NCI-H187 treated with DMSO at 0.1 percent for 48 hours (cell line): Measurements from ENCODE around the gene CAMK2A.

Experiments used
- DNase-seq: peaks from one replicate; lab custom pipeline; 2025; lab: John Stamatoyannopoulos, UW

Gene CAMK2A

GRCh38 chr5:150315245-150315644 lies 25.7 kb upstream of the CAMK2A start:
- DNase-seq = no peak

GRCh38 chr5:150313921-150314716 lies 24.5 kb upstream of the CAMK2A start:
- DNase-seq = no peak

- no peak for DNase-seq
Observed at GRCh38 chr5:150313501-150313900, 23.9 kb upstream of the CAMK2A start.

GRCh38 chr5:150312518-150312917 lies 22.9 kb upstream of the CAMK2A start:
- DNase-seq = no peak

GRCh38 chr5:150311015-150311692 lies 21.6 kb upstream of the CAMK2A start:
- no peak for DNase-seq

GRCh38 chr5:150310246-150310645 lies 20.7 kb upstream of the CAMK2A start:
- no peak for DNase-seq

- DNase-seq = no peak
Observed at GRCh38 chr5:150309886-150310239, 20.3 kb upstream of the CAMK2A start.

GRCh38 chr5:150309101-150309885 lies 19.7 kb upstream of the CAMK2A start:
- no peak for DNase-seq

GRCh38 chr5:150307617-150308426 lies 18.2 kb upstream of the CAMK2A start:
- DNase-seq = no peak

GRCh38 chr5:150306775-150307174 lies 17.2 kb upstream of the CAMK2A start:
- DNase-seq = no peak

- DNase-seq = no peak
Observed at GRCh38 chr5:150305557-150305956, 16.0 kb upstream of the CAMK2A start.

GRCh38 chr5:150305095-150305494 lies 15.5 kb upstream of the CAMK2A start:
- no peak for DNase-seq

- DNase-seq = no peak
Observed at GRCh38 chr5:150304481-150305081, 15.0 kb upstream of the CAMK2A start.

GRCh38 chr5:150303660-150304386 lies 14.2 kb upstream of the CAMK2A start:
- no peak for DNase-seq

- no peak for DNase-seq
Observed at GRCh38 chr5:150303070-150303615, 13.6 kb upstream of the CAMK2A start.

- DNase-seq = no peak
Observed at GRCh38 chr5:150302301-150303069, 12.9 kb upstream of the CAMK2A start, which contains the start of gene ARSI. Gene ARSI (minus strand): TSS chr5:150302905. CDS start chr5:150302373, 532 bp downstream.

GRCh38 chr5:150301901-150302300 lies 12.3 kb upstream of the CAMK2A start:
- no peak for DNase-seq

GRCh38 chr5:150301170-150301505 lies 11.6 kb upstream of the CAMK2A start:
- DNase-seq = no peak

GRCh38 chr5:150300496-150301169 lies 11.1 kb upstream of the CAMK2A start:
- no peak for DNase-seq
